Fibroblast of skin of right quadriceps (primary cell): Measurements from ENCODE around the gene ACTRT3.
"Not testable (repeated sequence)": the region's sequence is repeated elsewhere in the genome, so short reads cannot be mapped to it uniquely, and the experiment has no call there.

ENCODE experiments used
- DNase-seq: peaks from one replicate; pipeline ENCODE4 v3.0.0-alpha.2; 2013

Gene ACTRT3

GRCh38 chr3:169772305-169772896 is 3.0 kb upstream of the ACTRT3 start:
- peak; percentile 81 for DNase-seq

- peak; percentile 82 for DNase-seq
Observed at GRCh38 chr3:169771497-169772304, 2.3 kb upstream of the ACTRT3 start.

GRCh38 chr3:169764882-169765612 is 4.3 kb downstream of the ACTRT3 start, which contains the start of gene TERC:
Gene TERC (minus strand): TSS chr3:169765060.
- peak; percentile 92 for DNase-seq

- DNase-seq = peak; percentile 37
Observed at GRCh38 chr3:169764312-169764881, 5.0 kb downstream of the ACTRT3 start.

DNA sequence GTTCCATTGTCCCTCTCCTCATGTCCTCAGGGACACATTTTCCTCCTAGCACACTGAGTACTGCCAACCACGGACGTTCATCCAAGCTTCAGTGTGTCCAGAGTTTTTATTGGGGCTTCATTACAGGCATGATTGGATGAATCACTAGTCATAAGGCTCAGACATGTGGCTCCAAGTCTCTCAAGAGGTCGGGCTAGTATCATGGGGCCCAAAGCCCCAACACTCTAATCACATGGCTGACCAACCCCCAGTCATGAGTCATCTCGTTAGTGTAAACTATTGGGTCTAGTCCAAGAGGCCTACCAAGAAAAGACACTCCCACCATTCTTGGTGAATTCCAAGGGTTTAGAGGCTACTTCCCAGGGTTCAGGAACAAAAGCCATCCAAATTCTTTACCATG is 8.9 kb downstream of the ACTRT3 start:
- peak; percentile 54 for DNase-seq

GRCh38 chr3:169759256-169759655 is 10.1 kb downstream of the ACTRT3 start:
- DNase-seq = peak; percentile 70

GRCh38 chr3:169758359-169758994 is 10.9 kb downstream of the ACTRT3 start:
- no peak for DNase-seq

- no peak for DNase-seq
Observed at GRCh38 chr3:169755488-169755887, 13.9 kb downstream of the ACTRT3 start.

DNA sequence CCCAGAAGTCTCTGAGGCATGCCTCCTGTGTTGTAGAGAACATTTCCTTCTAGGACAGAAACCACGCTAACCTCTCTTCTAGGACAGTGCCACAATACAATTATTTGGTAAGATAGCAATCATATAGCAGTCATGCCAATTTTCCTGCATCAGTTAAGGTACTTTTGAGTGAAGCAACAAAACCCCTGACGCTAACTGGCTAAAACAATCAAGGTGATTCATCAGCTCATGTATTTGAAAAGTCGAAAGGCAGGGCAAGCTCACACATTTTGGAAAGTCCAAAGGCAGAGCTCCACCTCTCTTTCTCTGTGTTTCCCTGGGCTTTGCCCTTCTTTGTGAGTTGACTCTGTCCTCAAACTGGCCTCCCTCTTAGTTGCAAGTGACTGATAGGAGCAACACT is 14.7 kb downstream of the ACTRT3 start:
- no peak for DNase-seq

DNA sequence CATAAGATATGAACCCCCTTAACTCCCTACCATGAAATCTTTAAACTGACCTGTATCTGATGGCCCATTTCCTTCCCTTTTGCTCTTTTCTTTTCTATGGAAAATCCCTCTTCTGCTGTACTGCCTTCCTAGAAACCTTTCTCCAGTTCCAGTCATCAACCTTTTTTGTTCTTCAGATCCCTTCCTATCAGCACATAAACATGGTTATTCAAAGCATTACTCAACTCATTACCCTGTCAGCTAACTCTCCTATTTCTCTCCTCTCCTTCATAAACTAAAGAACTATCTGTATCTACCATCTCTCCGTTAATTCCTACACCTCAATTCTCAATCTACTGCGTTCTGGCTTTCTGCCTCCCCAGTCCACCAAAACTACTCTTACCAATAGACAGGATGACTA is 17.5 kb downstream of the ACTRT3 start:
- DNase-seq = no peak

DNA sequence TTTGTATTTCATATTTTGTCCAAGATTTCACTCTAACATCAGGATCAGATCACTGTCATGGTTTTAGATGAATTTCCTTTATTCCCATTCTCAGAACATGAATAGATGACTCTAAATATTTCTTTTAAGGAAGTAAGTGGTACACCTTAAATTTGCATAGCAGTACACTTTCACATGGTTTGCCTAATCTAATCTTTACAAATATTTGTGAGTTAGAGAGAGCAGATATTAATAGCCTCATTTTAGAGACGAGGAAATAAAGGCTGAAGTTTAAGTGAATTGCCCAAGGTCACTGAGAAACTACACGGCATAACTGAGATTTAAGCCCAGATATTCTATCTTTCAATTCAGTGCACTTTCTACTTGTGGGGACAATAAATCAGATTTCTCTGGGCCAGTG is 18.7 kb downstream of the ACTRT3 start:
- no peak for DNase-seq

GRCh38 chr3:169748670-169749069 is 20.7 kb downstream of the ACTRT3 start:
- no peak for DNase-seq

GRCh38 chr3:169746924-169747323 is 22.4 kb downstream of the ACTRT3 start:
- DNase-seq = no peak

DNA sequence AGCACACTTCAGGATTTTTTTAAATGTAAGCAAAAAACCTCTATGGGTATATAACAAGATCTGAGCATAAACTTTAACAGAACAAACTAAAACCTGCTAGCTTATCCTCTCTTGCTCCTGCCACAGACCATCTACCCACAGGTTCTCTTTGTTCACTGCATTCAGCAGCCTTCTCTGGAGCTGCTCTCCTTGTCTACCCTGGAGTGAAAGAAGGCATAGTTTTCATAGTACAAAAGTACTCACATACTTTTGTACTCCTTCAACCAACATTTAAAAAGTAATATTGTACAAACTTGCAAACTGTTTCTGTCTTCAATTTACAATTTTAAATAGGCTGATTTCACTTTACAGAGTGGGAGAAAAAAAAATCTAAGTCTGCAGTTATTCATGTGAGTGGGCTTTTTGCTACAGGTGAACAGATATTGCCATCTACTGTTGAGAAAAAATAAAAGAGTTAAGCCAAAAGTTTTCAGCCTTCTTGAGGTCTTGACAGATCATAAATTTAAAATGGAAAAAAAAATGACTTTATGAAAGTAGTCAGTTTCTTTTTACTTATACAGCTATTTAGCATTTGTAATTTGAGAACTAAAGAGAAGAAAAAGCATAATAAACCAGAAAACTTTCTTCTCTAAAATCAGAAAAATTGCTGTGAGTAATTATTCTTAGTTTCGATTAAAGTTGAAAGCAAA is 24.9 kb downstream of the ACTRT3 start:
- DNase-seq = no peak

- no peak for DNase-seq
Observed at GRCh38 chr3:169739067-169739466, 30.3 kb downstream of the ACTRT3 start.

GRCh38 chr3:169731857-169732256 is 37.5 kb downstream of the ACTRT3 start:
- DNase-seq = not testable (repeated sequence)

- no peak for DNase-seq
Observed at GRCh38 chr3:169722724-169723123, 46.6 kb downstream of the ACTRT3 start.

DNA sequence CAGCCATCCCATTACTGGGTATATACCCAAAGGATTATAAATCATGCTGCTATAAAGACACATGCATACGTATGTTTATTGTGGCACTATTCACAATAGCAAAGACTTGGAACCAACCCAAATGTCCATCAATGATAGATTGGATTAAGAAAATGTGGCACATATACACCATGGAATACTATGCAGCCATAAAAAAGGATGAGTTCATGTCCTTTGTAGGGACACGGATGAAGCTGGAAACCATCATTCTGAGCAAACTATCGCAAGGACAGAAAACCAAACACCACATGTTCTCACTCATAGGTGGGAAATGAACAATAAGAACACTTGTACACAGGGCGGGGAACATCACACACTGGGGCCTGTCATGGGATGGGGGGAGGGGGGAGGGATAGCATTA is 50.9 kb downstream of the ACTRT3 start:
- not testable (repeated sequence) for DNase-seq
